ENCODE results near the gene LCE1A. TPM values are rescaled to one million over a fixed set of nuclear protein-coding genes. Genes with fewer than 3 reads are reported as not detected.
A peak's percentile ranks its signal among the peaks of the same experiment; 100 is the strongest.

LCE1A gene
- total RNA-seq, 1 donor from 2014 or later: not detected

GRCh38 chr1:152870831-152871730 lies 43.8 kb downstream of the LCE1A start:
- peak; percentile 73 for ATAC-seq

GRCh38 chr1:152871731-152872126 lies 44.5 kb downstream of the LCE1A start:
- no peak for ATAC-seq

GRCh38 chr1:152873495-152873894 lies 46.2 kb downstream of the LCE1A start:
- ATAC-seq: no peak

GRCh38 chr1:152876827-152877226 lies 49.6 kb downstream of the LCE1A start:
- no peak for ATAC-seq

Other genes with a start within 250 kb of the LCE1A start
- gene LCE3D, start 247.0 kb upstream of the LCE1A start, total RNA-seq: 7.7 TPM
- gene LCE3C, start 227.2 kb upstream of the LCE1A start, total RNA-seq: not detected
- gene LCE3B, start 213.7 kb upstream of the LCE1A start, total RNA-seq: not detected
- gene LCE3A, start 204.4 kb upstream of the LCE1A start, total RNA-seq: not detected
- gene LCE2D, start 164.1 kb upstream of the LCE1A start, total RNA-seq: not detected
- gene LCE2C, start 152.2 kb upstream of the LCE1A start, total RNA-seq: not detected
- gene LCE2B, start 141.3 kb upstream of the LCE1A start, total RNA-seq: not detected
- gene LCE2A, start 129.1 kb upstream of the LCE1A start, total RNA-seq: not detected
- gene LCE4A, start 119.3 kb upstream of the LCE1A start, total RNA-seq: not detected
- 3.6 TPM for gene KPRP, start 69.4 kb upstream of the LCE1A start, total RNA-seq
- not detected for gene LCE1F, start 52.3 kb upstream of the LCE1A start, total RNA-seq
- not detected for gene LCE1E, start 41.2 kb upstream of the LCE1A start, total RNA-seq
- not detected for gene LCE1D, start 30.8 kb upstream of the LCE1A start, total RNA-seq
- gene LCE1C, start 20.8 kb upstream of the LCE1A start, total RNA-seq: 1.00 TPM
- gene LCE1B, start 15.5 kb upstream of the LCE1A start, total RNA-seq: not detected
- gene LCE6A, start 15.4 kb downstream of the LCE1A start, total RNA-seq: not detected
- gene LCE7A, start 32.5 kb downstream of the LCE1A start, total RNA-seq: not detected
- not detected for gene SMCP, start 50.8 kb downstream of the LCE1A start, total RNA-seq
- gene IVL, start 81.1 kb downstream of the LCE1A start, total RNA-seq: 145 TPM
- gene SPRR5, start 119.7 kb downstream of the LCE1A start, total RNA-seq: 3.5 TPM
- not detected for gene SPRR4, start 143.2 kb downstream of the LCE1A start, total RNA-seq
- 1,843 TPM for gene SPRR1A, start 156.6 kb downstream of the LCE1A start, total RNA-seq
- 10,043 TPM for gene SPRR3, start 174.3 kb downstream of the LCE1A start, total RNA-seq
- 2,894 TPM for gene SPRR1B, start 203.7 kb downstream of the LCE1A start, total RNA-seq
- gene SPRR2D, start 213.6 kb downstream of the LCE1A start, total RNA-seq: 1,669 TPM
- gene SPRR2A, start 230.0 kb downstream of the LCE1A start, total RNA-seq: 5,244 TPM
- 27.1 TPM for gene SPRR2B, start 244.1 kb downstream of the LCE1A start, total RNA-seq

All from esophagus mucosa (tissue), 1 donor.